Measurements from ENCODE around the gene NIN. TPM values are rescaled to one million over a fixed set of nuclear protein-coding genes. Genes with fewer than 3 reads are reported as not detected.

The NIN gene
- total and polyA plus RNA-seq, 7 experiments from 2014 or later, result 51.1 to 149 (median 106) TPM

DNA sequence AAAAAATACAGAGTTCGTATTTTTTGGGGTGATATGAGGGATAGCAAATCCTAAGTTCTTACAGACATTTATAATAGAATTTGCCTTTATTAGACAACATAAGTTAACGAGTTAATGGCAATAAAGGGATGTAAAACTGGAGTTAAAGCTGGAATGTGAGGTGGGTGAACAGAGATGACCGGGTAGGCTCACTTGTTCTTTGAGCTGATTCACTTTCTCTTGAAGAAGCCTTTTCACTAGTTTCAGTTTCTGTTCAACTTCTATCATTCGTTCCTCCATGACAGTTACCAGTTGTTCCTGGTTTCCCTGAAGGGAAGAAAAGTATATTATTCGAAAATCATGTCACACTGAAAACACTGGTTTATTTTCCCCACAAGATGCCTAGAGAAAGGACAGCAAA lies 105.2 kb downstream of the NIN start:
- POLR2A ChIA-PET, result interaction anchor here (0.7 kb wide), 1 partner anchor 17 kb away, joined by 3 read pairs; no protein-coding TSS in a partner anchor
- no peaks in the 10 kb centered on the region for H3K27me3 Mint-ChIP-seq
- peaks cover 0 to 17% (median 4%) of the 10 kb centered on the region in 11 donors for H3K9me3 Mint-ChIP-seq
- peak overlapping the region in 3 of 10 donors; percentile 26 to 87 (median 41) for H3K4me3 Mint-ChIP-seq
- DNase-seq (no peak), ATAC-seq (no peak)
- Histone ChIP-seq H3K4me1 (ENCODE audit: control insufficient read depth in 2 of 2, insufficient read depth in 2 of 2, low read length in 2 of 2) (peaks cover 10 to 19% of the 10 kb centered on the region in 2 donors), H3K36me3 (ENCODE audit: control insufficient read depth in 2 of 3, insufficient read depth in 3 of 3, low read length in 3 of 3) (peaks cover 32 to 88% (median 63%) of the 10 kb centered on the region in 3 experiments), H3K27me3 (ENCODE audit: control insufficient read depth in 2 of 2, insufficient read depth in 2 of 2, low read length in 2 of 2) (no peaks in the 10 kb centered on the region), H3K9me3 (ENCODE audit: control insufficient read depth in 2 of 3, low read length in 3 of 3) (no peaks in the 10 kb centered on the region), H3K27ac (ENCODE audit: low read depth, low read length) (peak overlapping the region; percentile 32), H3K4me3 (ENCODE audit: low read length) (no peak overlapping the region)
- peaks cover 11 to 39% (median 29%) of the 10 kb centered on the region in 7 donors for H3K4me1 Mint-ChIP-seq
- peak overlapping the region; percentile 57 to 97 (median 79) for H3K27ac Mint-ChIP-seq
- intact Hi-C loops (cut with micrococcal nuclease), result loop anchor here (1.0 to 5.0 kb wide), 6 partner anchors 14 to 135 kb away; partner anchors contain the start of genes NIN (in 1 of the 2) and SAV1 (in 1 of the 2)
- CTCF ChIA-PET, result interaction anchor here (1.2 to 1.4 kb wide), 2 partner anchors 8 to 134 kb away, joined by 4 to 7 read pairs; no protein-coding TSS in a partner anchor
- H3K36me3 Mint-ChIP-seq, result peaks cover 38 to 73% (median 68%) of the 10 kb centered on the region in 5 donors

- DNase-seq (no peak), ATAC-seq (no peak)
- no peaks in the 10 kb centered on the region for H3K9me3 Mint-ChIP-seq
- Histone ChIP-seq H3K36me3 (ENCODE audit: control insufficient read depth in 2 of 3, insufficient read depth in 3 of 3, low read length in 3 of 3) (peaks cover 9 to 39% (median 29%) of the 10 kb centered on the region in 3 experiments), H3K4me1 (ENCODE audit: control insufficient read depth in 2 of 2, insufficient read depth in 2 of 2, low read length in 2 of 2) (no peaks in the 10 kb centered on the region), H3K27me3 (ENCODE audit: control insufficient read depth in 2 of 2, insufficient read depth in 2 of 2, low read length in 2 of 2) (no peaks in the 10 kb centered on the region), H3K9me3 (ENCODE audit: control insufficient read depth in 2 of 3, low read length in 3 of 3) (no peaks in the 10 kb centered on the region), H3K4me3 (ENCODE audit: low read length) (no peak overlapping the region), H3K27ac (ENCODE audit: low read depth, low read length) (no peak overlapping the region)
- H3K36me3 Mint-ChIP-seq, result peaks cover 15 to 34% (median 20%) of the 10 kb centered on the region in 5 donors
- POLR2A ChIA-PET, result no interaction called here
- intact Hi-C loops (cut with micrococcal nuclease), result no loop called here
- H3K27me3 Mint-ChIP-seq, result no peaks in the 10 kb centered on the region
- peak overlapping the region in 4 of 9 donors; percentile 2 to 39 (median 30) for H3K27ac Mint-ChIP-seq
- CTCF ChIA-PET, result no interaction called here
- H3K4me3 Mint-ChIP-seq, result no peak overlapping the region
- peaks cover 0 to 10% (median 5%) of the 10 kb centered on the region in 7 donors for H3K4me1 Mint-ChIP-seq
Observed at GRCh38 chr14:50719911-50720759, 110.8 kb downstream of the NIN start.

DNA sequence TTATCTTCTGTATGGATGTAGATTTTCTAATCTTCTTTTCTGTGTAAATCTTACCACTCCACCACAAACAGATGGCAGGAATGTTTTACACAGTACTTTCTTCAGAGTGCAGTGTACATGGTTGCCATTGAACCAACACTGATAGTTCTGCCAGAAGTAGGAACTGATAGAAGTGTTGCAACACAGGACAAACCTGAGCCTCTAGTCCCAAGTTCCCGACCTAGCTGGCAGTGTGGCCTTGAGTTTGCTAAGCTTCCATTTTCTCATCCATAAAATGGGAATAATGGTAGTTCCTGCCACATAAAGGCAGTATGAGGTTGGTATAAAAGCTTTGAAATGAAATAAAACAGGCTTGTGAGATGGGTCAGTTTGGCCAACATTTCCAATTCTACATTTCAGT lies 112.0 kb downstream of the NIN start:
- Mint-ChIP-seq H3K4me1 (no peaks in the 10 kb centered on the region), H3K27ac (peak overlapping the region in 1 of 9 donors; percentile 37), H3K36me3 (peaks cover 3 to 22% (median 8%) of the 10 kb centered on the region in 5 donors), H3K4me3 (no peak overlapping the region), H3K27me3 (no peaks in the 10 kb centered on the region), H3K9me3 (no peaks in the 10 kb centered on the region)
- Histone ChIP-seq H3K27ac (ENCODE audit: low read depth, low read length) (no peak overlapping the region), H3K36me3 (ENCODE audit: control insufficient read depth in 2 of 3, insufficient read depth in 3 of 3, low read length in 3 of 3) (peaks cover 7 to 27% (median 19%) of the 10 kb centered on the region in 3 experiments), H3K27me3 (ENCODE audit: control insufficient read depth in 2 of 2, insufficient read depth in 2 of 2, low read length in 2 of 2) (no peaks in the 10 kb centered on the region), H3K9me3 (ENCODE audit: control insufficient read depth in 2 of 3, low read length in 3 of 3) (no peaks in the 10 kb centered on the region), H3K4me1 (ENCODE audit: control insufficient read depth in 2 of 2, insufficient read depth in 2 of 2, low read length in 2 of 2) (no peaks in the 10 kb centered on the region), H3K4me3 (ENCODE audit: low read length) (no peak overlapping the region)
- no peak for ATAC-seq
- DNase-seq, result no peak
- intact Hi-C loops (cut with micrococcal nuclease), result no loop called here
- ChIA-PET POLR2A (no interaction called here), CTCF (no interaction called here)

DNA sequence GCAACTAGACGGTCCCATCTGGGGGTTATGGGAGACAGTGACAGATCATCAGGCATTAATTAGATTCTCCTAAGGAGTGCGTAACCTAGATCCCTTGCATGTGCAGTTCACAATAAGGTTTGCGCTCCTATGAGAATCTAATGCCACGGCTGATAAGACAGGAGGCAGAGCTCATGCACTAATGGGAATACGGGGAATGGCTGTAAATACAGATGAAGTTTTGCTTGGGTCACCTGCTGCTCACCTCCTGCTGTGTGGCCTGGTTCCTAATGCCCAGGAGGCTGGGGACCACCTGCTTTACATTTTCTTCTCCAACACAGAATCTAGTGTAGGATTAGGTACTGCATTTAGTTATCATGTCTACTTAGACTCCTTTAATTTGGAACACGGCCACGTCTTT lies 113.2 kb downstream of the NIN start:
- Histone ChIP-seq H3K36me3 (ENCODE audit: control insufficient read depth in 2 of 3, insufficient read depth in 3 of 3, low read length in 3 of 3) (peaks cover 3 to 19% (median 18%) of the 10 kb centered on the region in 3 experiments), H3K4me3 (ENCODE audit: low read length) (no peak overlapping the region), H3K27me3 (ENCODE audit: control insufficient read depth in 2 of 2, insufficient read depth in 2 of 2, low read length in 2 of 2) (no peaks in the 10 kb centered on the region), H3K9me3 (ENCODE audit: control insufficient read depth in 2 of 3, low read length in 3 of 3) (no peaks in the 10 kb centered on the region), H3K27ac (ENCODE audit: low read depth, low read length) (no peak overlapping the region), H3K4me1 (ENCODE audit: control insufficient read depth in 2 of 2, insufficient read depth in 2 of 2, low read length in 2 of 2) (no peaks in the 10 kb centered on the region)
- Mint-ChIP-seq H3K36me3 (peaks cover 0 to 18% (median 4%) of the 10 kb centered on the region in 5 donors), H3K27me3 (no peaks in the 10 kb centered on the region), H3K9me3 (no peaks in the 10 kb centered on the region), H3K4me1 (no peaks in the 10 kb centered on the region), H3K27ac (no peak overlapping the region), H3K4me3 (no peak overlapping the region)
- DNase-seq (no peak), ATAC-seq (no peak)
- ChIA-PET POLR2A (no interaction called here), CTCF (no interaction called here)
- intact Hi-C loops (cut with micrococcal nuclease), result no loop called here

- no peak overlapping the region for H3K27ac Mint-ChIP-seq
- ATAC-seq, result peak; percentile 73
- no peaks in the 10 kb centered on the region for H3K36me3 ChIP-seq (ENCODE audit: control insufficient read depth in 2 of 3, insufficient read depth in 3 of 3, low read length in 3 of 3)
- no peak overlapping the region for H3K4me3 ChIP-seq (ENCODE audit: low read length)
- DNase-seq, result peak in 3 of 9 donors; percentile 12 to 23 (median 20)
- CTCF ChIA-PET, result interaction anchor here (0.6 to 1.4 kb wide), 6 partner anchors 9 to 372 kb away, joined by 3 to 6 read pairs (median 3); no protein-coding TSS in a partner anchor
- peaks cover 0 to 6% (median 4%) of the 10 kb centered on the region in 5 donors for H3K27me3 Mint-ChIP-seq
- H3K36me3 Mint-ChIP-seq, result no peaks in the 10 kb centered on the region
- H3K27me3 ChIP-seq (ENCODE audit: control insufficient read depth in 2 of 2, insufficient read depth in 2 of 2, low read length in 2 of 2), result no peaks in the 10 kb centered on the region
- H3K4me1 ChIP-seq (ENCODE audit: control insufficient read depth in 2 of 2, insufficient read depth in 2 of 2, low read length in 2 of 2), result no peaks in the 10 kb centered on the region
- no peaks in the 10 kb centered on the region for H3K4me1 Mint-ChIP-seq
- H3K4me3 Mint-ChIP-seq, result no peak overlapping the region
- intact Hi-C loops (cut with micrococcal nuclease), result loop anchor here (1.0 to 5.0 kb wide), 5 partner anchors 46 to 171 kb away; partner anchors contain the start of gene SAV1 (in 1 of the 2)
- no peaks in the 10 kb centered on the region for H3K9me3 ChIP-seq (ENCODE audit: control insufficient read depth in 2 of 3, low read length in 3 of 3)
- POLR2A ChIA-PET, result no interaction called here
- no peak overlapping the region for H3K27ac ChIP-seq (ENCODE audit: low read depth, low read length)
- H3K9me3 Mint-ChIP-seq, result no peaks in the 10 kb centered on the region
Observed at GRCh38 chr14:50714450-50715073, 116.4 kb downstream of the NIN start.

DNA sequence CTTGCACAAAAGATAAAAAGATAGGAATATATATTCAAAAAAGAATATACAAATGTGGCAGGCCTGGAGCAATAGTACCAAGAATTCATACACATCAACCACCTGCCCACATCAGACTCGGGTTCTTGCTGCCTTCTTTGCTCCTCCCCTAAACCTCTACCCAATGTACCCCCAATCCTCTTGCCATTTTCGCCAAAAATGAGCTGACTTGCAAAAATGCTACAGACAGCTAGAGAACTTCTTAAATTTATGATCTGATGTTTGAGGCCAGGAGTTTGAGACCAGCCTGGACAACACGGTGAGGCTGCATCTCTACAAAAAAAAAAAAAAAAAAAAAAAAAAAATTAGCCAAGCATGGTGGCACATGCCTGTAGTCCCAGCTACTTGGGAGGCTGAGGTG lies 119.9 kb downstream of the NIN start:
- no peak overlapping the region for H3K4me3 Mint-ChIP-seq
- CTCF ChIA-PET, result interaction anchor here (0.7 kb wide), 2 partner anchors 75 to 346 kb away, joined by 3 read pairs; no protein-coding TSS in a partner anchor
- H3K27me3 Mint-ChIP-seq, result peaks cover 0 to 6% (median 4%) of the 10 kb centered on the region in 5 donors
- Histone ChIP-seq H3K4me3 (ENCODE audit: low read length) (no peak overlapping the region), H3K36me3 (ENCODE audit: control insufficient read depth in 2 of 3, insufficient read depth in 3 of 3, low read length in 3 of 3) (no peaks in the 10 kb centered on the region), H3K9me3 (ENCODE audit: control insufficient read depth in 2 of 3, low read length in 3 of 3) (no peaks in the 10 kb centered on the region), H3K27me3 (ENCODE audit: control insufficient read depth in 2 of 2, insufficient read depth in 2 of 2, low read length in 2 of 2) (no peaks in the 10 kb centered on the region), H3K27ac (ENCODE audit: low read depth, low read length) (no peak overlapping the region), H3K4me1 (ENCODE audit: control insufficient read depth in 2 of 2, insufficient read depth in 2 of 2, low read length in 2 of 2) (no peaks in the 10 kb centered on the region)
- no peaks in the 10 kb centered on the region for H3K36me3 Mint-ChIP-seq
- intact Hi-C loops (cut with micrococcal nuclease), result loop anchor here in 1 of 2 donors (5.0 kb wide), 1 partner anchor 109 kb away; no protein-coding TSS in a partner anchor
- ATAC-seq (no peak), DNase-seq (no peak)
- no peaks in the 10 kb centered on the region for H3K4me1 Mint-ChIP-seq
- H3K27ac Mint-ChIP-seq, result no peak overlapping the region
- POLR2A ChIA-PET, result no interaction called here
- H3K9me3 Mint-ChIP-seq, result no peaks in the 10 kb centered on the region
